Neuron (in vitro differentiated cells): ENCODE data around the gene DPP10.
"Not testable (repeated sequence)": the region's sequence is repeated elsewhere in the genome, so short reads cannot be mapped to it uniquely, and the experiment has no call there.

ENCODE experiments used
- H2AFZ ChIP-seq: one replicate; pipeline ENCODE4 v1.6.1; 2013; ENCODE audit warnings: low read depth, mild to moderate bottlenecking, inconsistent platforms, low read length, moderate library complexity
- H3K27me3 ChIP-seq: one replicate; pipeline ENCODE4 v1.6.1; 2013; ENCODE audit warnings: low read length; ENCODE audit not compliant: insufficient read depth
- H3K36me3 ChIP-seq: one replicate; pipeline ENCODE4 v1.6.1; 2013; ENCODE audit warnings: low read length; ENCODE audit not compliant: insufficient read depth
- H3K4me1 ChIP-seq: one replicate; pipeline ENCODE4 v1.6.1; 2013; ENCODE audit warnings: low read length; ENCODE audit not compliant: insufficient read depth
- H3K4me3 ChIP-seq: 2 replicates; pipeline ENCODE4 v1.5.1; 2013; ENCODE audit warnings: mild to moderate bottlenecking, low read length, moderate library complexity
- H3K9me3 ChIP-seq: one replicate; pipeline ENCODE4 v1.6.1; 2013; ENCODE audit warnings: low read length

The DPP10 gene

DNA sequence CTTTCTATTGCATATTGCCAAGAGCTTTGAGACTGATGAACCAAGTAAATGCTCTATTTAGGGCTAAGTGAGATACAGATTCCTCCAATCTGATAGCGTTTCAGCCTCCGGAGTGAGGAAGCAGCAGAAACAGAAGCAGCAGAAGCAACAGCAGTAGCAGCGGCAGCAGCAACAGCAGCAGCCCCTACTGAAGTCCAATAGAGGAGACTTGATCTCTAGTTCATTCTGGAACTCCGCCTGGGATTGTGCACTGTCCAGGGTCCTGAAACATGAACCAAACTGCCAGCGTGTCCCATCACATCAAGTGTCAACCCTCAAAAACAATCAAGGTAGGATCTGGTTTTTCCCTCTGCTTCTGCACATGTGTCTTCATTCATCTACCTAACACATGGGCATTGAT, at the start of gene DPP10:
DPP10 (plus strand) TSS at position 132 of the 400 bp plus-strand sequence.
- H3K36me3 ChIP-seq = no peaks in the 10 kb centered on the region
- H3K4me1 ChIP-seq = no peaks in the 10 kb centered on the region
- H3K9me3 ChIP-seq = no peaks in the 10 kb centered on the region
- H3K4me3 ChIP-seq = no peak within 1 kb of the TSS
- H3K27me3 ChIP-seq = no peaks in the 10 kb centered on the region
- no peak within 1 kb of the TSS for H2AFZ ChIP-seq

DNA sequence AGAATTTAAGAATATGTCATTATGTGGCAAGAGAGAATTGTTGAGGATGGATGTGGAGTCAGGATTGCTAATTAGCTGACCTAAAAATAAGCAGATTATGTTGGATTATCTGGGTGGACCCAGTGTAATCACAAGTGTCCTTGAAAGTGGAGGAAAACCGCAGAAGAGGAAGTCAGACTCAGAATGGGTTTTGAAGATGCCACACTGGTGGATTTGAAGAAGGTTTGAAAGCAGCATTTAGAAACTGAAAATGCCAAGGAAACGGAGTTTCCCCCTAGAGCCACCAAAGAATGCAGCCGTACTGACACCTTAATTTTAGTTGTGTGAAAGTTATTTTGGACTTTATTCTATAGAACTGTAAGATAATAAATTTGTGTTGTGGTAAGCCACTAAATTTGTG, 41.6 kb upstream of the DPP10 start:
- Histone ChIP-seq H3K9me3 (no peaks in the 10 kb centered on the region), H2AFZ (no peak overlapping the region), H3K4me3 (no peak overlapping the region), H3K4me1 (no peaks in the 10 kb centered on the region), H3K27me3 (no peaks in the 10 kb centered on the region), H3K36me3 (no peaks in the 10 kb centered on the region)

DNA sequence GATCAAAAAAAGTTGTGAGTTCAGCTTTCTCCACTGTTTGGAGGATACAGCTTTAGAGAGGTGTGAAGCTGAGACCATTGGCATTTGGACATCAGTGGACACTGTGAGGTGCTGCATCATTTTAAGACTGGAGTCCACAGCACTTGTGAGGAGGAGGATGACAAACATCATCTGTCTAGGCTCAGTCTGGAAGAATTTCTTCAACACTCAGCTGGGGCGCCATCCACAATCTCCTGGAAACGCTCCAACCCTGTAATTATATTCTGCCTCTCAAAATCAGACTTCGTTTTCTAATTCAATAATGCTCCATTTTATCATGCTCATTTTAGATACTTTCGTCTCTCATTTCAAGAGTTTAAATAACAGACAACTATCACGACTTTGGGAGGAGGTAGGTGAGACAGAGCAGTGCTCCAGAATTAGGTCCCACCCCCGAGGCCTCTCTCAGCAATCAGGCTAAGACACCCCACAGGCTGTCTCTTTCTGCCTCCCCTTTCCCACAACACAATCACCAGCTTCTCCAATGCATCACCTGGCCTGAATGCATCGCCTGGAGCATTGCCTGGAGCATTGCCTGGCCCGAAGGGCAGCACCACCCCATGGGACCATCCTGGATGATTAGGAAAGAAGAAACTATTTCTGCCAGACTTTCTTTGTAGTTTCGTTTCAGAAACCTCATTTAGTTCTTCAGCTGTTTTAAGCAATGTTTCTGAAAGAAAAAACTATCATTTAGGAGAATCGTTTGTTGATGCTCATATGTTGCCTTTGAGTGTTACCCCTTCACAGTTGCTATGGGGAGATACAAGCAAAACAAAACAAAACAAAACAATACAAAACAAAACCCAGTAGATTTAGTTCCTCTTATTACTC, 37.0 kb upstream of the DPP10 start:
- Histone ChIP-seq H3K36me3 (no peaks in the 10 kb centered on the region), H3K9me3 (no peaks in the 10 kb centered on the region), H3K4me3 (no peak overlapping the region), H3K27me3 (no peaks in the 10 kb centered on the region), H2AFZ (no peak overlapping the region), H3K4me1 (no peaks in the 10 kb centered on the region)

DNA sequence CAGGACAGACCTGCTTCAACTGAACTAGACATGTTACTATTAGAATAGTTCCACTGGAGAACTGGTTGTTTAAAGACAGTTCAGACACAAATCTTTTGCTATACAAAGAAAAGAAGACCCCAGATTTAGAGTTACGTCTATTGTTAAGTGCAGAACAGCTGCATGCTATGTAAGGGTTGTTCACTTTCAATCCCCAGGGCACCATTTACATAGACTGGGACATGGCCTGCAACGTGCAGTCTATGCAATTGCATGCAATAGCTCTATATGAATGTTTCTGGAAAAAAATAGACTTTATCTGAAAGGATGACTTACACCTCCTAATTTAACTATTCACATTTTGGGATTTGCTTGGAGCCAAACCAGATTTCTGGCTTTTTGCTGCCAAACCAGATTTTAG, 36.1 kb upstream of the DPP10 start:
- Histone ChIP-seq H3K27me3 (no peaks in the 10 kb centered on the region), H3K4me1 (no peaks in the 10 kb centered on the region), H2AFZ (no peak overlapping the region), H3K4me3 (no peak overlapping the region), H3K9me3 (no peaks in the 10 kb centered on the region), H3K36me3 (no peaks in the 10 kb centered on the region)

DNA sequence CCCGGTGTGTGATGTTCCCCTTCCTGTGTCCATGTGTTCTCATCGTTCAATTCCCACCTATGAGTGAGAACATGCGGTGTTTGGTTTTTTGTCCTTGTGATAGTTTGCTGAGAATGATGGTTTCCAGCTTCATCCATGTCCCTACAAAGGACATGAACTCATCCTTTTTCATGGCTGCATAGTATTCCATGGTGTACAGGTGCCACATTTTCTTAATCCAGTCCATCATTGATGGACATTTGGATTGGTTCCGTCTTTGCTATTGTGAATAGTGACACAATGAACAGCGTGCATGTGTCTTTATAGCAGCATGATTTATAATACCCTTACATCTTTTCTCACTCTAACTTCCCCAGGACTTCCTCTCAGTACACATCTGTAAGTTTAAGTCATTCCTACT, 35.1 kb upstream of the DPP10 start:
- H2AFZ ChIP-seq, H3K4me3 ChIP-seq, H3K27me3 ChIP-seq, H3K36me3 ChIP-seq, H3K9me3 ChIP-seq, H3K4me1 ChIP-seq: not testable (repeated sequence)

DNA sequence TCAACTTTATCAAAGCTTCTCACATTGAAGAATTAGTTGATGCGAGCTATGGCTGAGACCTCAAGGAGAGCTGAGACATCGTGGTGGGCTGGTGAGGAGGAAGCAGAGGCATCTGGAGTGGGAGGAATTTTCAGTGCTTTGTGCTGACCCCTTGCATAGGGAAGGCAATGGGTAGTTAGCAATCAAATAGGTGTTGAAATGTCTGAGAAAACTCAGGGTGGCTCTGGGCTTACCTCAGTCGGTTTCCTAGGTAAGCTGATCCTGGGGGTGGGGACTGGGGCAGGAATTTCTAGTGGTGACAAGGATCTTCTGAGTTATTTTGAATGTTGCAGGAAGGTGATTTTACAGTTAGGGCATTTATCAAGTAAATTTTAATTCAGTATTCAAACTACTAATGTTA, 20.7 kb upstream of the DPP10 start:
- Histone ChIP-seq H2AFZ (no peak overlapping the region), H3K9me3 (no peaks in the 10 kb centered on the region), H3K27me3 (no peaks in the 10 kb centered on the region), H3K4me3 (no peak overlapping the region), H3K36me3 (no peaks in the 10 kb centered on the region), H3K4me1 (no peaks in the 10 kb centered on the region)

DNA sequence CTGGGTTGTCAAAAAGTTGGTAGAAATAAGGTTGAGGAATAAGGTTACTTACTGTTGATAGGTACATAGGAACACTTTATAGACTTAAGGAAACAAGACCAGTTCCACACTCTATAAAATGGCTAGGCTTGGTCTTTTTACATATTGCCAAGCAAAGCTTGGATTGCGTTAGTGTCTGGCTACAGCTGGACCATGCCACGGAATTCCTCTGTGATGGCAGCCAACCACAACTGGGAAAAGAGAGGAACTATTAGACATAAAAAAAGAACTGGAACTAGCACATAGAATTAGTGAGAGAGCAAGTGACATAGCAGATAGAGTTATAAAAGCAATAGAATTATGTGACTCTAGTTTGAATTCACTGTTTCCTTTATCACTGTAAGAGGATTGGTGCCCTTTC, 17.7 kb upstream of the DPP10 start:
- Histone ChIP-seq H3K27me3 (no peaks in the 10 kb centered on the region), H3K4me3 (no peak overlapping the region), H2AFZ (no peak overlapping the region), H3K4me1 (no peaks in the 10 kb centered on the region), H3K9me3 (no peaks in the 10 kb centered on the region), H3K36me3 (no peaks in the 10 kb centered on the region)

DNA sequence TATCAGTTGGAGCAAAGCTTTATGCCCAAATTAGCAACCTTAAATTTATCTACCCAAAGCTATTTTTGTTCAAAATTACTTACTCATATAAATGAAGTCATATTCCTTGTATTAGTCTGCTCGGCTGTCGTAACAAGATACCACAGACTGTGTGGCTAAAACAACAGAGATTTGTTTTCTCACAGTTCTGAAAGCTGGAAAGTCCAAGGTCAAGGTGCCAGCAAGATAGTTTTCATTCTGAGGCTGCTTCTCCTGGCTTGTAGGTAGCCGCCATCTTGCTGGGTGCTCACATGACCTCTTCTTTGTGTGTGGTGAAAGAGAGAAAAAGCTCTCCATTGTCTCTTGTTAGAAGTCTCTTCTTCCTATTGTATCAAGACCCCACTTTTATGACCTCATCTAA, 15.7 kb upstream of the DPP10 start:
- Histone ChIP-seq H3K36me3 (no peaks in the 10 kb centered on the region), H3K9me3 (no peaks in the 10 kb centered on the region), H3K4me3 (no peak overlapping the region)

DNA sequence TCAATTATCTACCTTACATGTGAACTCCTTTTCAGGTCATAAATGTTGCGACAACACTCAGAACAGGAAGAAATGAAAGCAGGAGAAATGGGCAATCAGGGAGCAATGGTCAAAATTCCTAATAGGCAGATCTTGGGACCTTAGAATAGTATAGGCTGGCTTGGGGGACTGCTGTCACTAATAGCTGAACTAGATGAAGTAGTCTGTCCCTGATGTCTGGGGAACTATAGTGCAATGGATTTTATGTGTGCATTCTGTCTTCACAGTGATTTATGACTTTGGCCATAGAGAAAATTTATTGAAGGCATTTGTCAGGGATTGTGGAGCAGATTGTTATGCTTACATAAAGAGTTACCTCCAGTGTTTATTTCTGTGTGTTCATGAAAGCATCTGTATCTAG, 6.1 kb upstream of the DPP10 start:
- no peaks in the 10 kb centered on the region for H3K9me3 ChIP-seq
- no peaks in the 10 kb centered on the region for H3K27me3 ChIP-seq
- no peak overlapping the region for H3K4me3 ChIP-seq
- H3K36me3 ChIP-seq = no peaks in the 10 kb centered on the region
- H3K4me1 ChIP-seq = no peaks in the 10 kb centered on the region
- no peak overlapping the region for H2AFZ ChIP-seq

More for the DNA sequence above, 15.7 kb upstream of the DPP10 start:
- Histone ChIP-seq H3K27me3 (no peaks in the 10 kb centered on the region), H2AFZ (no peak overlapping the region), H3K4me1 (no peaks in the 10 kb centered on the region)

DNA sequence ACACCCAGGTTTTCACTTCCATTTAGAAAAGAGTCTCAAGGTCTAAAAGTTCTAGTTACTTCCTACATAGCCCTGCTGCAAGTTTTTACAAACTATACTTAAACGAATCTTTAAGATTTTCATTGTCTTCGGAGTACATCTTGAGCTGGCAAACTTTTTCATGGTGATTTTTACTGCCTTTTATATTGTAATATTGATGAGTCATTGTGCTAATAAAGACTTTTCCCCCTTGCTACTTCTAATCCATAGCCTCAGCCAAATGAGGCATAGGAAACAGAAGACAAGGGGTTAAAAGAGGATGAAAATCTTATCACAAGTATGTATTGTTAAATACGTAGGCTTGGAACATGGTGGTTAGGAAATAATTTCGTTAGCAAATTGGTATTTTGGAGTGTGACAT, 4.1 kb downstream of the DPP10 start:
- Histone ChIP-seq H2AFZ (no peak overlapping the region), H3K27me3 (no peaks in the 10 kb centered on the region), H3K9me3 (no peaks in the 10 kb centered on the region), H3K36me3 (no peaks in the 10 kb centered on the region), H3K4me3 (no peak overlapping the region), H3K4me1 (no peaks in the 10 kb centered on the region)

DNA sequence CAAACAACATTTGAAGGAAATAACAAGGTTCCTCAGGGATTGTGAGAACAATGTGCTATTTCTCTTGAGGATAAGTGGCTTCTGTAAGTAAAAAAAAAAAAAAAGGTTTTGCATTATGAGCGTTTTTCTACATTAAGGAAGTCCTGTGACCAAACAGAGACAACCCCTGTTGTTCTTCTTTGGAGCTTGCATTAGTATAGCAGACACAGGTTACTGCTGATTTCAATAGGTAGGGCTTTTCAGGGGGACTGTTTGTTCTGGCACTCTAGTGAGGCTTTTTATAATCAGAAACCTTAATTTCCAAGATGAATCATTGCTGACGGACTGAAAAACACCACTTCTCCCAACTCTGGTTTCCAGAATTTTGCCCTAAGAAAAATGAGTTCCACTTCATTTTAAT, 8.2 kb downstream of the DPP10 start:
- Histone ChIP-seq H3K4me1 (no peaks in the 10 kb centered on the region), H3K4me3 (no peak overlapping the region), H2AFZ (no peak overlapping the region), H3K36me3 (no peaks in the 10 kb centered on the region), H3K27me3 (no peaks in the 10 kb centered on the region), H3K9me3 (no peaks in the 10 kb centered on the region)

DNA sequence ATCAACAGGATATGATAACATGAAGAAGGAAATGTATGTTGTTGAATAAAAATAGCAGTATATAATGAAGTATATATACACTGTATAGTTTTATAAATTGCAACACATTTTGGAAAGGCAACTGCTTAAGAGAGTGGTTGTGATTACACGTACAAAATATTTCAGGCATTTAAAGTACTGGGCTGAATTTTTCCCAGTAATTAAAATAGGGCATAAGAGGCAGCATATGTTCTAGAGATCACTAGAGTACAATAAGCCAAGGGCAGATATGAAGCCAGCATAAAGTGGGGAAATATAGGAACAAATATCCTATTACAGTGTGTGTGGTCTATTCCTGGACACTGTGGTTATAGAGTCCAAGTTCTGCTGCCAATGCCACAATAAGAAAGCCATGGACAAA, 14.1 kb downstream of the DPP10 start:
- Histone ChIP-seq H3K27me3 (no peaks in the 10 kb centered on the region), H3K4me1 (no peaks in the 10 kb centered on the region), H3K9me3 (no peaks in the 10 kb centered on the region), H3K36me3 (no peaks in the 10 kb centered on the region), H2AFZ (no peak overlapping the region), H3K4me3 (no peak overlapping the region)

DNA sequence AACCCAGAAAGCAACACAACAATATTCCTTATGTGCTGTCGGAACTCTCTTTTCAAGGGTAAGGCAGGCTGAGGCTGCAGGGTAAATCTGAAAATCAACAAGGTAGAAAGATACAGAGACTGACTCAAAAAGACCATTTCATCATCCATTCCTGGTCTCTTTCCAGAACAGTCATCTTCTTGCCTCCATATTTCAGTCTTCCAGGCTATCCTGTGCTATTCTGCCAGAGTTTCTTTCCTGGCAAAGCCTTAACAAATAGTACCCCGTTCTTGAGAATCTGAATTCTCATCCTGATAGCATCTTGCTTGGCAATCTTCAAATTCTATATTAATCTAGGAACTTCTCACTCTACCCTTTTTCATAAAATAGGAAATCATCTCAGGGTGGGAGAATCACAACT, 15.5 kb downstream of the DPP10 start:
- Histone ChIP-seq H3K27me3 (no peaks in the 10 kb centered on the region), H2AFZ (no peak overlapping the region), H3K36me3 (no peaks in the 10 kb centered on the region), H3K9me3 (no peaks in the 10 kb centered on the region), H3K4me3 (no peak overlapping the region), H3K4me1 (no peaks in the 10 kb centered on the region)

DNA sequence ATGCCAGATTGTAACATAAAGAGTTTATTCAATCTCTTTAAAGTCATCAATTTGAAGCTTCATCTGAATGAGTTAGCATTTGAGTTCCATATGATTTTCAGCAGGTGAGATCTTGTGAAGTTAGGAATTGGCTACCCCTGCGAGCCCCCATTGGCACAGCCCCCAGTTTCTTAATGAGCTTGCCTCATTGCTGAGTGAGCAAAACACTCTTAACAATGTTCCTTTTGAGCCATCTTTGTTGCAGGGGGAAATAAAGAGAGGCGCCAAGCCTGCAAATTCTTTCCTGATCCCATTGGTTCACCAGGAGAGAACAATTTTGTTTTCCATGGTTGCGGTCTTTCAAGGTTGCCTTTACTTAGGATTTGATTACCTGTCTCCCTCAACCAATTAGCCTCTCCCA, 18.7 kb downstream of the DPP10 start:
- H2AFZ ChIP-seq = no peak overlapping the region
- H3K4me3 ChIP-seq = no peak overlapping the region
- no peaks in the 10 kb centered on the region for H3K27me3 ChIP-seq
- no peaks in the 10 kb centered on the region for H3K9me3 ChIP-seq
- no peaks in the 10 kb centered on the region for H3K4me1 ChIP-seq
- H3K36me3 ChIP-seq = no peaks in the 10 kb centered on the region
